ENCODE data around the gene RERE. TPM values are rescaled to one million over a fixed set of nuclear protein-coding genes. Genes with fewer than 3 reads are reported as not detected.
A peak's percentile ranks its signal among the peaks of the same experiment; 100 is the strongest.

Gene RERE
- polyA plus RNA-seq, 3 donors from 2014 or later = 3.8 to 5.9 (median 3.8) TPM

DNA sequence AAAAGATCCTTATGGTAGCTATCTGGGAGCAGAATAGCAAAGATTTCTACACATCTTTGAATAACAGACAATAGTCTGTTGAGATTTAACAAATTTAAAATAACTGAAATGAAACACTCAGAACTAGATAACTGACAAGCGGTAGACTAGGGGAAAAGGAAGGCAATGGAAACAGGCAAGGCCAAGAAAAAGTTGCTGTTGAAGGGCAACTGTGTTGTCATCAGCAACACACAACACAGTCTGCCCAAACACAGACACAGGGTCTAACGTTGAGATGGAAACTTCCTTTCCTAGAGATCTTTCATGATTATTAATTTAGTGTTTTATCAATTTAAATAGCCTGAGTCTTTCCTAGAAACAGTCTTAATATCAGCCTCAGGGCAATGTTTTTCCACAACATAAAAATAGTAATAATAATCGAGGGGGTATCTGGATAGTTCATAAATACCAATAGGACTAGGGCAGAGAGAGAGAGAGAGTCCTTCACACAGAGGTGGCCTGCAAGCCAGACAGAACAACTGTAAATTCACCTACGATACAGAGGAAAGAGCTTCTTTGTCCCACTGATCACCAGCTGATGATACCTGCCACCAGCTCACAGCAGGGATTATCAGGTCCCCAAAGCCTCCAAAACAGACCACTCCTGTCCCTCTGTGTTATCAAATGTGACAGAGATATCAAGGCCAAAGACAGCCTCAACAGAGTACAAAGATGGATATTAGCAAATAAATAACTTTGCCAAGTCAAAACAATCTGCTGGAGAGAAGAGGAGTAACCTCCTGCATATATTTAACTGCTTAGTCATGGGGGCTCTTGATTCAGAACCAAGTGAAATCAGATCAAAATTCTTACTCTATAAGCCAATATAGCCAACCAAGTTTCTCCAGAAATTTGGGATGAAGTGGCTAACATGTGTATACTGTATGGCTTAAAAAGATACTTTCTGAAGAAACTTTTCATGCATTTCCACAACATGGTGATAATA is 254.3 kb downstream of the RERE start:
- Mint-ChIP-seq H3K36me3 (no peaks in the 10 kb centered on the region), H3K27ac (peak overlapping the region in 5 of 6 donors; percentile 9 to 48 (median 16)), H3K9me3 (no peaks in the 10 kb centered on the region), H3K4me3 (no peak overlapping the region), H3K27me3 (ENCODE audit: low read depth in 3 of 3) (no peaks in the 10 kb centered on the region), H3K4me1 (peaks cover 12 to 18% of the 10 kb centered on the region in 2 donors)
- DNase-seq = no peak

DNA sequence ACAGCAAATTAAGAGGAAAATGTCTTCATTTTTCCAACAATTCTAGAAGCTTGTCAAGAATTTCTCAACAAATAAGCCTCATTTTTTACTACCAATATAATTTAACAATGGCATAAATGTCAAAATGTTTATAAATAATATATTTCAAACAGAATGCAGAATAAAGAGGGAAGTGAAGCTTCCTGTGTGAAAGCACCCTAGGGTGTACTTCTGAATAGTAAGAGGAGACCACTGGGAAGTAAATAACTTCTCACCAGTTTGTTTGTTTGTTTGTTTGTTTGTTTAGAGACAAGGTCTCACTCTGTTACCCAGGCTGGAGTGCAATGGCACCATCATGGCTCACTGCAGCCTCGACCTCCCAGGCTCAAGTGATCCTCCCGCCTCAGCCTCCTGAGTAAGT is 255.2 kb downstream of the RERE start:
- H3K27me3 Mint-ChIP-seq (ENCODE audit: low read depth in 3 of 3) = no peaks in the 10 kb centered on the region
- no peaks in the 10 kb centered on the region for H3K36me3 Mint-ChIP-seq
- H3K4me1 Mint-ChIP-seq = peaks cover 12 to 18% of the 10 kb centered on the region in 2 donors
- H3K9me3 Mint-ChIP-seq = no peaks in the 10 kb centered on the region
- no peak for DNase-seq
- no peak overlapping the region for H3K27ac Mint-ChIP-seq
- no peak overlapping the region for H3K4me3 Mint-ChIP-seq

DNA sequence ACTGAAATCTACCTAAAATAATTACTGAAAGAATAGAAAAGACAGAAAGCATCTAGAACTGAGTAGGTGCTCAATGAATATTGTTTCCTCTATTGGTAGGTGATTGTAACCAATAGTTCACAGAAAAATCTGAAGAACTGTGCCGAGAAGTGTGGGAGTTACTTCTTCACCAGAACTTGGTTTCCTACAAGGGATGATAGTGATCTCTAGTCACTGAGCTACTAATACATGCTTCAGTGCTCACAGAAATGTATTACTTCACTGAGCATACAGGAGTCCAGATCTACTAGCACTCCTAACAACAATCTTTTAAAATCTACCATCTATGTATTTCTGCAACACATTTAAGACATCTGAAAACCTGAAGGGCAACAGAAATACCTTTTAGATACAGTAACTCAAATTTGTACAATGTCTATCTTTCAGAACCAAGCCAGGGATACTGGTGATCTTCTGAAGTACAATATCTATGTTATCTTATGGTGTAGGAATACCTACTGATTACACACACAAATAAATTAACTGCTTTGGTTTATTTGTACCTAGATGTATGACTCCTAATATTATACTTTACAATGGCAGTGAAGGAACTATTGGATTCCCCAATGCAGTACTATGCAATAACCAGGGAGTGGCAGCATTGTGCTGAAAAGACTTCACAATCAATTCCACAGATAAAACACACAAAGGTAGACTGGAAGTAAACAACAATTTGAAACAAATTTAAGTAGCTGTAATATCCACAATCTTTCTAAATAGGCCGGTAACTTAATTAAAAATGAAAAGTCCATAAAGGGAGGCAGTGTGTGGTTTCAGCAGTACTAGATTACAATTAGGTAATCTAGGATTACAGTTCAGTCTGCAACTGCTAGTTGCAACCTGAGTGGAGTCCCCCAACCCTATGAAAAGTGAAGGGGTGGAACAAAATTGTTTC is 256.6 kb downstream of the RERE start:
- no peak overlapping the region for H3K4me3 Mint-ChIP-seq
- H3K27ac Mint-ChIP-seq = no peak overlapping the region
- peaks cover 0 to 6% (median 0%) of the 10 kb centered on the region in 3 donors for H3K36me3 Mint-ChIP-seq
- no peaks in the 10 kb centered on the region for H3K9me3 Mint-ChIP-seq
- peak; percentile 46 to 57 (median 49) for DNase-seq
- H3K4me1 Mint-ChIP-seq = peaks cover 12 to 18% of the 10 kb centered on the region in 2 donors
- H3K27me3 Mint-ChIP-seq (ENCODE audit: low read depth in 3 of 3) = no peaks in the 10 kb centered on the region

DNA sequence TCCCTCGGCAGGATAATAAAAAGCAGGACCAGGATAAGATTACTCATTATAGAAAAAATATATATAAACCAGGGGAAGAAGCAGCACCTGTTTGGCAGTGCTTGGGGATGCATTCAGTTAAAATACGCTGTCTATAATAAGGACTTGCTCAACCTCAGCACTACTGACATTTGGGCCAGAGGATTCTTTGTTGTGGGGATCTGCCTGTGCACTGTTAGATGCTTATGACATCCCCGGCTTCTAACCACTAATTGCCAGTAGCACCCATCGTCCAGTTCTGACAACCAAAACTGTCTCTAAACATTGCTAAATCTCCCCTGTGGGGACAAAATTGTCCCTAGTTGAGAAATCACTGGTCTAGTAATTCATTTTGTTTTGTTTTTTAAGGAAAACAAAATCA is 257.4 kb downstream of the RERE start:
- no peak for DNase-seq
- H3K27me3 Mint-ChIP-seq (ENCODE audit: low read depth in 3 of 3) = no peaks in the 10 kb centered on the region
- H3K9me3 Mint-ChIP-seq = no peaks in the 10 kb centered on the region
- no peak overlapping the region for H3K27ac Mint-ChIP-seq
- no peak overlapping the region for H3K4me3 Mint-ChIP-seq
- H3K4me1 Mint-ChIP-seq = peaks cover 12 to 18% of the 10 kb centered on the region in 2 donors
- peaks cover 0 to 10% (median 0%) of the 10 kb centered on the region in 3 donors for H3K36me3 Mint-ChIP-seq

DNA sequence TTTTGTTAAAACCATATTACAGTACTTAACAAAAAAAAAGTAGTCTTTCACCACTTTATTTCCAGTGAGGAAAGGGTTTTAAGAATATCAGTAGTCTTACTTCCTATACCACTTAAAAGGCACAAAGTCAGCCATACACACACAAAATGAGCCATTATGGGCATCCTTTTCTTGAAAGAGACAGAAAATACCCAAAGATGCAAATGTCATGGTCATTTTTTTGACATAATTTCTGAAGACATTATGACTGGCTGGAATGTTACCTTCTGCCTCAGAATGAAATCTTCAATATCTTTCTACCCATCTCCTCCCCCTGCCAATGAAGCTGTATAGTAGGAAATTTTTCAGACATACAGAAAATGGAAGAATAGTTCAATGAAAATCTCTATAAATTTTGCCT is 261.9 kb downstream of the RERE start:
- H3K36me3 Mint-ChIP-seq = peaks cover 0 to 10% (median 0%) of the 10 kb centered on the region in 3 donors
- no peak overlapping the region for H3K4me3 Mint-ChIP-seq
- no peak for DNase-seq
- H3K27me3 Mint-ChIP-seq (ENCODE audit: low read depth in 3 of 3) = no peaks in the 10 kb centered on the region
- peaks cover 10 to 15% of the 10 kb centered on the region in 2 donors for H3K4me1 Mint-ChIP-seq
- no peaks in the 10 kb centered on the region for H3K9me3 Mint-ChIP-seq
- peak overlapping the region in 1 of 6 donors; percentile 2 for H3K27ac Mint-ChIP-seq

DNA sequence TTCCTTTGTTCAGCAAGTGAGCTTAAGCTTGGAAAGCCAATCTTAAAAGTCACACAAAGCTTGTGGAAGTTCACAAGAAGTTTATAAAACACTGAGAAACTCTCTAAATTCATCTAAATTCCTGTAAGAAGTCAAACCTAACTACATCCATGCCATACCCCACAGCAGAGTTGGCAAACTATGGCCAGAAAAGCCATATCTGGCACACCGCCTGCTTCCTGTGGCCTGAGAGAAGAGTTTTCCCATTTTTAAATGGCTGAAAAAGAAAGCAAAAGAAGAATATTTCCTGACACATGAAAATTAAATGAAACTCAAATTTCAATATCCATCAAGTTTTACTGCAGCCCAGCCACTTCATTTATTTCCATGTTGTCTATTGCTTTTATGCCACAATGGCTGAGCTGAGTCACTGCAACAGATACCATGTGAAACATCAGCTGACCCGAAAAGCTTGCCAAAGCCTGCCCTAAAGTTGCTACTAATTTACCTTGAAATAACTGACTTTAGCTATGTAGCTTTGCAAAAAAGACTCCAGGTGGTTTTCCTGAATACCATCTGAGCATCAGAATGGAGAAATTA is 262.4 kb downstream of the RERE start:
- no peak overlapping the region for H3K4me3 Mint-ChIP-seq
- peaks cover 0 to 10% (median 0%) of the 10 kb centered on the region in 3 donors for H3K36me3 Mint-ChIP-seq
- no peak overlapping the region for H3K27ac Mint-ChIP-seq

DNA sequence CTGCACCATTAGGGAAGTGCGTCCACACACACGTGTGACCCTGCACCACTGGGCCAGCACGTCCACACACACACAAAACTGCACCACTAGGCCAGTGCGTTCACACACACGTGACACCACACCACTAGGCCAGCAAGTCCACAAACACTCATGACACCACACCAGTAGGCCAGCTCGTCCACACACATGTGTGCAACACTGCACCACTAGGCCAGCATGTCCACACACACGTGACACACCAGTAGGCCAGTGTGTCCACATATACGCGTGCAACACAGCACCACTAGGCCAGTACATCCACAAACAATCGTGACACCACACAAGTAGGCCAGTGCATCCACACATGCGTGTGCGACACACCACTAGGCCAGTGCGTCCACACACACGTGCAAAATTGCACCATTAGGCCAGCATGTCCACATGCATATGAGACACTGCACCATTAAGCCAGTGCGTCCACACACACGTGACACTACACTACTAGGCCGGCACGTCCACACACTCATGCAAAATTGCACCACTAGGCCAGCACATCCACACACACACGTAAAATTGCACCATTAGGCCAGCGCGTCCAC is 264.5 kb downstream of the RERE start:
- Mint-ChIP-seq H3K4me1 (peaks cover 10 to 15% of the 10 kb centered on the region in 2 donors), H3K27me3 (ENCODE audit: low read depth in 3 of 3) (no peaks in the 10 kb centered on the region), H3K9me3 (no peaks in the 10 kb centered on the region), H3K27ac (peak overlapping the region in 1 of 6 donors; percentile 22), H3K4me3 (no peak overlapping the region), H3K36me3 (peaks cover 0 to 10% (median 2%) of the 10 kb centered on the region in 3 donors)
- DNase-seq = no peak

More for the DNA sequence above, 262.4 kb downstream of the RERE start:
- peaks cover 10 to 15% of the 10 kb centered on the region in 2 donors for H3K4me1 Mint-ChIP-seq
- no peaks in the 10 kb centered on the region for H3K27me3 Mint-ChIP-seq (ENCODE audit: low read depth in 3 of 3)
- no peak for DNase-seq
- no peaks in the 10 kb centered on the region for H3K9me3 Mint-ChIP-seq

DNA sequence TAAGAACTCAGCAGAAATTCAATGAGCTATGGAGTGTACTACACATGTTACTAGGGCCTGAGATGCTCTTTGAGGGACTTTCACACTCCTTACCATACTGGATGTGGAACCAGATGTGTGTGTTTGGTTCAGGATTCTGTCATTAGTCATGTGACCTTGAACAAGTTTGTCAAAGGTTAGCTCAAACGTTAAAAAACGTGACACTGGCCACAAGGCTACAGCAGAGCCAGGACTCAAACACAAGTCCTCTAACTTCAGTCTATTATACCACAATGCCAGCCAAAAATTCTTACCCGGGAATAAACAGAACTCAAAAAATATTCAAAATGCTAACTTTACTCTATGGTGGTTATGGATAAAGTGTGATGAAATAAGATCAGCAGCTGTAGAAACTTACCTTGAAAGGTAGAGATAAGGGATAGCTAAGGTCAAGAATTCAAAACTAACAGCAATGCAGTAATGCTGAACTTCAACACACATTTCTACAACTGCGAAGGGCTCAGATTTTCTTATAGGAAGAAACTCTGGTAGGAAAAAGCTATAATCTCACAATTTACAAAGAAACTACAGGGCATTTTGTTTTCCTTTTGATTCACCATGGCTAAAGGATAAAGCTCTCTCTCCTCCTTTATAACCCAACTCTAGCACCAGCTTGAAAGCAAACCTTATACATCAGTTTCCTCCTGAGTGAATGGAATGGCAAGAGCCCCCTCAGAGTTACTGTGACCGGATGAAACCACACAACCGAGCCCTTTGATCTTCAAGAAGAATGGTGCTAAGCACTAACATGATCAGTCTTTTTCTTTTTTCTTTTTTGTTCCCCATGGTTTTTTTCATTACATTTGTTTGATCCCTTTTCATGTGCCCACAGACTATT is 265.6 kb downstream of the RERE start:
- no peak overlapping the region for H3K4me3 Mint-ChIP-seq

DNA sequence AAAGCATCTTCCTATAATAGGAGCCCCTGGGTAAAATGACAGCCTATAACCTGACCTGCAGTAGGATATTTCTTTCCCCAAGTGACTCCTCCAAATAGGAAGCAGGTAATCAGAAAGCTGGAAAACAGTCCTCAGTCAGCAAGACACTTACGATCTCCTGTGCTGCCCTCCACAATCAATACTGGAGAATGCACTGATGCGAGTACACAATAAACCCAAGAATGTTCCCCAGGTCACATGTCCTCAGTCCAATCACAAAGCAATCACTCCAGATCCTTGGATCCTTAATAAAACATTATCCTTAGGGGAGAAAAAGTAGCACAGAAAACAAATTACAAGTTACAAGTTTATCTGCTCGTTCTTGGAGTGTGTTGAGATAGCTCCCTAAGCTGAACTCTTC is 266.4 kb downstream of the RERE start:
- H3K4me1 Mint-ChIP-seq = peaks cover 10 to 15% of the 10 kb centered on the region in 2 donors
- H3K9me3 Mint-ChIP-seq = no peaks in the 10 kb centered on the region
- H3K36me3 Mint-ChIP-seq = peaks cover 0 to 6% (median 2%) of the 10 kb centered on the region in 3 donors
- H3K27me3 Mint-ChIP-seq (ENCODE audit: low read depth in 3 of 3) = no peaks in the 10 kb centered on the region
- H3K27ac Mint-ChIP-seq = no peak overlapping the region
- no peak overlapping the region for H3K4me3 Mint-ChIP-seq
- DNase-seq = no peak

More for the DNA sequence above, 265.6 kb downstream of the RERE start:
- H3K4me1 Mint-ChIP-seq = peaks cover 10 to 15% of the 10 kb centered on the region in 2 donors
- peaks cover 0 to 10% (median 2%) of the 10 kb centered on the region in 3 donors for H3K36me3 Mint-ChIP-seq
- no peak for DNase-seq
- no peaks in the 10 kb centered on the region for H3K9me3 Mint-ChIP-seq
- H3K27ac Mint-ChIP-seq = peak overlapping the region in 1 of 6 donors; percentile 5
- no peaks in the 10 kb centered on the region for H3K27me3 Mint-ChIP-seq (ENCODE audit: low read depth in 3 of 3)

DNA sequence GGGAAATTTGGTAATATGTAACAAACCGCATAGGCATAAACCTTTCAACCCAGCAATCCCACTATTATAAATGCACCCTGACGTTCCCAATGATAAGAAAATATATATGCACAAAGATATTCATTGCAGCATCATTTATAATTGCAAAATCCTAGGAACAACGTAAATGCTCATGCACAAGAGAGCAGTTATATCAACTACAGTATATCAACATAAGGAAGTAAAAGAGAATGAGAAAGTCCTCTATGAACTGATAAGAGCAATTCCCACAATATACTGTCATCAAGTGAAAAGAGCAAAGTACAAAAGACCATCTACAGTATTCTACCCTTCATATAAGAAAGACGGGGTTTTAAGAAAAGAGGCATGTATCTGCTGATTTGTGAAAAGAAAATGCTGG is 269.6 kb downstream of the RERE start:
- Mint-ChIP-seq H3K36me3 (peaks cover 10 to 18% (median 16%) of the 10 kb centered on the region in 3 donors), H3K4me3 (no peak overlapping the region), H3K4me1 (peaks cover 8 to 14% of the 10 kb centered on the region in 2 donors), H3K27me3 (ENCODE audit: low read depth in 3 of 3) (no peaks in the 10 kb centered on the region), H3K27ac (no peak overlapping the region), H3K9me3 (no peaks in the 10 kb centered on the region)
- DNase-seq = no peak

DNA sequence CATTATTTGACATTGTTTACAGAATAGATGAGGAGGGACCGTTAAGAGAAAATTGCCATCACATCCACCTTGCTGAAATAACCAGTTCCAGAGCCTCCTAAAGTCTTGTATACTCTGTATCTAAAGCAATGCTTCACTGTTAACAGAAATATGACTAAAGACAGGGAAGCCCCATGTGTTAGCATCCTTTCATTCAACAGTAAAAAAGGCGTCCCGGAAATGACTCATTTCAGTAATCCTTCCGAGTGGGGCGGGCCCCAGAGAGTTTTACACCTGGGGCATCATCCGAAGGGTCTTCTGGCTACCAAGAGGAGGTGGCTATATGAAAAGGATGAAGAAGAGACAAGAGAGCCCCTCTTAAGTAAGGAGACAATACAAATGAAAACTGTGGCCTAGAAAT is 272.4 kb downstream of the RERE start:
- H3K36me3 Mint-ChIP-seq = peaks cover 16 to 22% (median 18%) of the 10 kb centered on the region in 3 donors
- no peaks in the 10 kb centered on the region for H3K27me3 Mint-ChIP-seq (ENCODE audit: low read depth in 3 of 3)
- no peaks in the 10 kb centered on the region for H3K9me3 Mint-ChIP-seq
- H3K4me1 Mint-ChIP-seq = no peaks in the 10 kb centered on the region
- no peak for DNase-seq
- H3K27ac Mint-ChIP-seq = no peak overlapping the region
- H3K4me3 Mint-ChIP-seq = no peak overlapping the region

DNA sequence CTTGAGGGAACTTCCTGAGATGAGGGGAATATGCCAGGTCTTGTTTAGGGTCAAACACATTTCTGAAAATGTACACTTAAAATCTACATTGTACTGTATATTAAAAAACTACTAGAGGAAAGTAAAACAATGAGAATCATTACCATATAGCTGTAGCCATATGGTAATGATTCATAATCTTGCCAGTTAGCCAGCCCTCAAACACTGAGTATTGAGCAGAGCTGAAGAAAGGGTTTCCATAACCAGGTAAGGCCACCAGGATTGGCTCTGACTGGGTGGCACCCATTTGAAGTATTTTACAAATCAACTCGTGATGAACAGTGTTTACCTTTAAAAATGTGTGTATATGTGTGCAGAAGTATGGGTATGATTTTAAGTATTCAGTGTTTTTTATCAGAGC is 272.8 kb downstream of the RERE start:
- Mint-ChIP-seq H3K36me3 (peaks cover 16 to 23% (median 18%) of the 10 kb centered on the region in 3 donors), H3K27me3 (ENCODE audit: low read depth in 3 of 3) (no peaks in the 10 kb centered on the region), H3K9me3 (no peaks in the 10 kb centered on the region), H3K4me1 (peaks cover under 1 to 2% of the 10 kb centered on the region in 2 donors), H3K4me3 (no peak overlapping the region), H3K27ac (no peak overlapping the region)
- DNase-seq = no peak
